Type B pancreatic cell (in vitro differentiated cells): Measurements from ENCODE around the gene IL17A. TPM values are rescaled to one million over a fixed set of nuclear protein-coding genes. Genes with fewer than 3 reads are reported as not detected.

Source experiments
- DNase-seq: peaks from one replicate; pipeline ENCODE4 v3.0.0; 2021; ENCODE audit warnings: mixed read lengths; ENCODE audit not compliant: unreplicated experiment; ENCODE audit errors: extremely low spot score
- H3K27ac Mint-ChIP-seq: 2 replicates; pipeline ENCODE4 v1.8.0; 2021; ENCODE audit warnings: mild to moderate bottlenecking, mixed read lengths
- H3K27me3 Mint-ChIP-seq: 2 replicates; pipeline ENCODE4 v1.8.0; 2021; ENCODE audit warnings: mixed read lengths
- H3K36me3 Mint-ChIP-seq: 2 replicates; pipeline ENCODE4 v1.8.0; 2021; ENCODE audit warnings: mixed read lengths
- H3K4me1 Mint-ChIP-seq: one replicate; pipeline ENCODE4 v1.8.0; 2021; ENCODE audit warnings: mixed read lengths; ENCODE audit not compliant: unreplicated experiment
- H3K4me3 Mint-ChIP-seq: 2 replicates; pipeline ENCODE4 v1.8.0; 2021; ENCODE audit warnings: mild to moderate bottlenecking, mixed read lengths
- H3K9me3 Mint-ChIP-seq: 2 replicates; pipeline ENCODE4 v1.8.0; 2021; ENCODE audit warnings: mixed read lengths
- CTCF ChIP-seq: fragments of 200-600 bp; sonication (generic); conservative IDR thresholded peaks from 2 replicates; pipeline ENCODE4 v1.5.0; 2021; ENCODE audit warnings: antibody characterized with exemption, mild to moderate bottlenecking
- total RNA-seq: library from RNA; stranded (reverse); gene quantifications from 2 replicates; pipeline ENCODE4 v1.2.1, GENCODE V29; 2021; ENCODE audit warnings: low replicate concordance

Gene IL17A
- total RNA-seq, 1 donor from 2014 or later, result 0.17 TPM

- no peaks in the 10 kb centered on the region for H3K9me3 Mint-ChIP-seq
- H3K4me3 Mint-ChIP-seq, result no peak overlapping the region
- peaks cover 28% of the 10 kb centered on the region for H3K27me3 Mint-ChIP-seq
- no peaks in the 10 kb centered on the region for H3K4me1 Mint-ChIP-seq
- no peak for TF ChIP-seq CTCF
- no peaks in the 10 kb centered on the region for H3K36me3 Mint-ChIP-seq
- no peak overlapping the region for H3K27ac Mint-ChIP-seq
- no peak for DNase-seq
Observed at GRCh38 chr6:52221302-52221701, 35.1 kb downstream of the IL17A start.

- Mint-ChIP-seq H3K27me3 (peaks cover 22% of the 10 kb centered on the region), H3K27ac (no peak overlapping the region), H3K4me3 (no peak overlapping the region), H3K36me3 (no peaks in the 10 kb centered on the region), H3K4me1 (no peaks in the 10 kb centered on the region), H3K9me3 (no peaks in the 10 kb centered on the region)
- DNase-seq, result no peak
- no peak for TF ChIP-seq CTCF
Observed at GRCh38 chr6:52227495-52227894, 41.3 kb downstream of the IL17A start.

DNA sequence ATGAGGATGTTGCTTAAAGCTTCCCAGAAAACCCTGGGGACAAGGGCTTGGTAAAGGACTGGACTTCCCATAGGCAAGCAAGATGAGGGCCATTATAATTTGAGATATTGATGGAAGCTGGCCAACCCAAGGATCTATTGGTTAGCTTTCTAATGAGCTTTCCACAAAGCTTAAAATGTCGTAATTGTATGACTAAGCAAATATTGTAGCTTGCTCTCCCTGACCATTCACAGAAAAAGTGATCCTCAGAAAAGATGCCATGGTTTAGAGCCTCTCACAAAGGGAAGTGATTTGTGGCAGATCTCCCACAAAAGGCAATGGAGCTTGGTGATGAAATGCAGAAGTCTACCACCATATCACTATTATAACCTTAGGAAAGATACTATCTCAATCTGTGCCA, 44.5 kb downstream of the IL17A start:
- Mint-ChIP-seq H3K4me1 (peaks cover 4% of the 10 kb centered on the region), H3K36me3 (no peaks in the 10 kb centered on the region), H3K27ac (no peak overlapping the region), H3K27me3 (peaks cover 11% of the 10 kb centered on the region), H3K4me3 (no peak overlapping the region), H3K9me3 (no peaks in the 10 kb centered on the region)
- TF ChIP-seq CTCF, result no peak
- DNase-seq, result no peak

DNA sequence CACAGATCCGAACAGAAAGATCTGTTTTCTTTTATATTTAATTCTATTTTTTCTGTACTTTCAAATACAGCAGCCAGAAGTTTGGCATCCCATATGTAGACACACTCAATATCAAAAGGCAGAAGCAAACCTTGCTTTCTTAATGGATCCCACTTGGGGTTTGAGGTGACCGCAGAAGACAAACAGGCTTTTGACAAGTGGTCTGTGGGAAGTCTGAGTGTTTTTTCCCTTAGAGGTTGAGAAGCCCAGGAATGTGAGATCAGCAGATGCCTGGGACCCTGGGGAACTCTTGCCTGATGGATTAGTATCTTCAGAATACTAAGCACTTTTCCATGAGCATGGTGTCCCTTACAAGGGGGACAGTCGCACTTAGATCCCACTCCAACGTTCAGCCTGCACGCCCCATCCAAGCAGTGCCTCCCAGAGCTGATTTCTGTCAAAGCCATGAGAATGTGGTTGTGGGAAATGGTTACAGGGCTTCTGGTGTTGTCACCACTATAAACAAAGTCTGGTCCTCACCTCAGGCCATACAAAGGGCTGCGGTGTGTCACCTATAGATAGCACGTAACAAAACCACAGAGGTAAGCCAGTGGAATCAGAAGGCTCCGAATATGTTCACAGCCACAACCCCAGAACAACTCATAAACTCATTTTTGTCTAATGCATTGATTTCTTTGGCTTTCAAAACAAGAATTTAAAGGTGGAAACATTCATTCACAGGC, 45.4 kb downstream of the IL17A start:
- DNase-seq, result no peak
- Mint-ChIP-seq H3K36me3 (no peaks in the 10 kb centered on the region), H3K27ac (no peak overlapping the region), H3K4me1 (peaks cover 4% of the 10 kb centered on the region), H3K9me3 (no peaks in the 10 kb centered on the region), H3K4me3 (no peak overlapping the region), H3K27me3 (peaks cover 15% of the 10 kb centered on the region)
- no peak for TF ChIP-seq CTCF

GRCh38 chr6:52233005-52233404, 46.8 kb downstream of the IL17A start:
- Mint-ChIP-seq H3K27me3 (peaks cover 16% of the 10 kb centered on the region), H3K27ac (no peak overlapping the region), H3K9me3 (no peaks in the 10 kb centered on the region), H3K36me3 (no peaks in the 10 kb centered on the region), H3K4me1 (peaks cover 4% of the 10 kb centered on the region), H3K4me3 (no peak overlapping the region)
- no peak for TF ChIP-seq CTCF
- DNase-seq, result no peak
